ENCODE results near the gene THOC5.

The THOC5 gene

GRCh38 chr22:29470159-29470855, 83.2 kb downstream of the THOC5 start:
- DNase-seq: peak in 1 of 2 experiments; percentile 43

DNA sequence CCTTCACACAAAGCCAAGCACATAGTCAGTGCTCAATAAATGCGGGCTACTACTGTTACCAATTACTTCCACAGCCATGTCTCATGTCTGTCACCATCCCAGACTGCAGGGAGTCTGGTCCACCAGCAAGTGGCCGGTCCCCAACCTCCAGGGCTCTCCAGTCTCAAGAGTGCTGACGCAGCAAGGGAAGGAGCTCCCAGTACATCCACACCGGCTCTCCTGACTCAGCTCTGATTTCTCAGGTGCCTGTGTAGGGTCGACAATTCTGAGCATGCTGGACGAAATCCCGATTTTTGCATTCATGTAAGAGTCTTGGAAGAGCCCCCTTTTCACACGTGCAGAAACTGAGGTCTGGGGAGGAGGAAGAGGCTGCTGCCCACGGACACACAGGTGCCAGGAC, 83.8 kb downstream of the THOC5 start:
- no peak for DNase-seq

DNA sequence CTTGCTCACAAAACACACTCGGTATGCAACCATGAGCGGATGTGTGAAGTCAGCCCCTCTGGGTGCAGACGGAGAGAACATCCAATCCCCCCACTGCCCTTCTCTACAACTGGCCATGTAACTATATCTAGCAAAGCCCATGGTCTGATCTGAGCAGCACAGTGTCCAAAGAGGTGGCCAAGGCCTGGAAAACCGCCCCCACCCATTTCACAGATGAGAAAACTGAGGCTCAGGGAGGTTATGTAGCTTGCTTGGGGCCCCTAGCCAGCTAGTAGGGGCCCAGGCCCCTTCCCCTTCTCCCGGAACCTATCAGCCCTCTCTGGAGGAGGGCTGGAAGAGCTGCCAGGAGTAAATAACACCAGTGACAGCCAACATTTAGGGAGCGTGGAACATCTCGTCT, 89.0 kb downstream of the THOC5 start:
- DNase-seq: no peak

GRCh38 chr22:29463629-29464028, 89.9 kb downstream of the THOC5 start:
- DNase-seq: no peak

- no peak for DNase-seq
These were observed 92.3 kb downstream of the THOC5 start for GRCh38 chr22:29461263-29461662.

DNA sequence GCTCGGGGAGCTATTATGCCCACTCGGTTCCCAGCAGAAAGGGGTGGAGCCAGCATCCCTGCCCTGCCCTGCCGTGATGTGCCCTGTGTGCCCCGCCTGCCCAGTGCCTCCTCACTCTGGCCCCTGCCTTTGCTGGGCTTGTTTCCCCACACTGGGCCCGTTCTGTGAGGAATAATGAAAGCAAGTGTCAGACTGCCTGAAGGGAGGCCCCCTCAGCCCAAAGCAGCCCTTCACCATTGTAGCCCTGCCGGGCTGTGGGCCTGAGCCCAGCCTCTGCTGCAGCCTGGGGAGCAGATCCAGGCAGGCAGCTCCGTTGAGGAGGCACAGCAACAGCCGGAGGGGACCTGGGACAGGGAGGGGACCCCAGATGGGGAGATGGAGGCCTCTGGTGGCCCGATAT, 93.8 kb downstream of the THOC5 start:
- no peak for DNase-seq

GRCh38 chr22:29458551-29458950, 95.0 kb downstream of the THOC5 start:
- DNase-seq: no peak

GRCh38 chr22:29457730-29458129, 95.8 kb downstream of the THOC5 start:
- peak; percentile 25 to 34 for DNase-seq

GRCh38 chr22:29456211-29456671, 97.3 kb downstream of the THOC5 start:
- DNase-seq: no peak

Measured in NCI-H1930 (cell line).